Glutamatergic neuron (in vitro differentiated cells): ENCODE data around the gene CYFIP2. TPM values are rescaled to one million over a fixed set of nuclear protein-coding genes. Genes with fewer than 3 reads are reported as not detected.

ENCODE experiments used
- DNase-seq: peaks from one replicate; pipeline ENCODE4 v3.0.0; 2022
- H3K27ac Mint-ChIP-seq: one replicate; pipeline ENCODE4 v1.8.0; 2020; ENCODE audit warnings: mild to moderate bottlenecking, mixed read lengths, inconsistent platforms; ENCODE audit not compliant: unreplicated experiment
- H3K27me3 Mint-ChIP-seq: one replicate; pipeline ENCODE4 v1.8.0; 2020; ENCODE audit warnings: mild to moderate bottlenecking, moderate library complexity, mixed read lengths, inconsistent platforms; ENCODE audit not compliant: unreplicated experiment
- H3K36me3 Mint-ChIP-seq: one replicate; pipeline ENCODE4 v1.8.0; 2020; ENCODE audit warnings: mild to moderate bottlenecking, mixed read lengths, inconsistent platforms; ENCODE audit not compliant: unreplicated experiment
- H3K4me1 Mint-ChIP-seq: one replicate; pipeline ENCODE4 v1.8.0; 2020; ENCODE audit warnings: mild to moderate bottlenecking, low read depth, mixed read lengths, inconsistent platforms; ENCODE audit not compliant: unreplicated experiment
- H3K4me3 Mint-ChIP-seq: one replicate; pipeline ENCODE4 v1.8.0; 2020; ENCODE audit warnings: mild to moderate bottlenecking, mixed read lengths, inconsistent platforms; ENCODE audit not compliant: unreplicated experiment
- H3K9me3 Mint-ChIP-seq: one replicate; pipeline ENCODE4 v1.8.0; 2020; ENCODE audit warnings: mild to moderate bottlenecking, moderate library complexity, mixed read lengths, inconsistent platforms; ENCODE audit not compliant: unreplicated experiment
- total RNA-seq: library from RNA; stranded (reverse); fragmentation: NEBNext Ultra II Directional; extraction: Animal tissue kit (Norgen Biotek cat#: 25700); gene quantifications from one replicate; pipeline ENCODE4 v1.2.1, GENCODE V29; 2021; ENCODE audit not compliant: unreplicated experiment
- TF ChIP-seq, protein P1 (sequence below): fragments of 200-600 bp; sonication (generic); IDR thresholded peaks from one replicate; pipeline ENCODE4 v1.5.0; 2021; ENCODE audit not compliant: partially characterized antibody, unreplicated experiment

The CYFIP2 gene
- total RNA-seq, 1 donor from 2014 or later = 120 TPM

DNA sequence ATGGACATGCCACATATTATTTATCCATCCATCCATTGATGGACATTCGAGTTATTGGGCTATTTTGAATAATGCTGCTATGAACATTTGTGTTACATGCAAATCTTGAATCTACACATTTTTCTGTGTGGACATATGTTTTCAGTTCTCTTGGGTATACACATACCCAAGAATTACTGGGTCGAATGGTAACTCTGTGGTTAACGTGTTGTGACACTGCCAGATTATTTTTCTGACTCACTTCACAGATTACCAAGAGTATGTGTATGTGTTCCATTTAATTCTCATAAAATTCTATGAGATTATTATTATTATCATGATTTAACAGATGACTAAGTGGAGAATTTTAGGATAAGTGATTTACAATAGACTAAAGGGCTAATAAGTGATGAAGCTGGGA, 26.7 kb downstream of the CYFIP2 start:
- TF ChIP-seq, protein P1, sequence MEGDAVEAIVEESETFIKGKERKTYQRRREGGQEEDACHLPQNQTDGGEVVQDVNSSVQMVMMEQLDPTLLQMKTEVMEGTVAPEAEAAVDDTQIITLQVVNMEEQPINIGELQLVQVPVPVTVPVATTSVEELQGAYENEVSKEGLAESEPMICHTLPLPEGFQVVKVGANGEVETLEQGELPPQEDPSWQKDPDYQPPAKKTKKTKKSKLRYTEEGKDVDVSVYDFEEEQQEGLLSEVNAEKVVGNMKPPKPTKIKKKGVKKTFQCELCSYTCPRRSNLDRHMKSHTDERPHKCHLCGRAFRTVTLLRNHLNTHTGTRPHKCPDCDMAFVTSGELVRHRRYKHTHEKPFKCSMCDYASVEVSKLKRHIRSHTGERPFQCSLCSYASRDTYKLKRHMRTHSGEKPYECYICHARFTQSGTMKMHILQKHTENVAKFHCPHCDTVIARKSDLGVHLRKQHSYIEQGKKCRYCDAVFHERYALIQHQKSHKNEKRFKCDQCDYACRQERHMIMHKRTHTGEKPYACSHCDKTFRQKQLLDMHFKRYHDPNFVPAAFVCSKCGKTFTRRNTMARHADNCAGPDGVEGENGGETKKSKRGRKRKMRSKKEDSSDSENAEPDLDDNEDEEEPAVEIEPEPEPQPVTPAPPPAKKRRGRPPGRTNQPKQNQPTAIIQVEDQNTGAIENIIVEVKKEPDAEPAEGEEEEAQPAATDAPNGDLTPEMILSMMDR = no peak

DNA sequence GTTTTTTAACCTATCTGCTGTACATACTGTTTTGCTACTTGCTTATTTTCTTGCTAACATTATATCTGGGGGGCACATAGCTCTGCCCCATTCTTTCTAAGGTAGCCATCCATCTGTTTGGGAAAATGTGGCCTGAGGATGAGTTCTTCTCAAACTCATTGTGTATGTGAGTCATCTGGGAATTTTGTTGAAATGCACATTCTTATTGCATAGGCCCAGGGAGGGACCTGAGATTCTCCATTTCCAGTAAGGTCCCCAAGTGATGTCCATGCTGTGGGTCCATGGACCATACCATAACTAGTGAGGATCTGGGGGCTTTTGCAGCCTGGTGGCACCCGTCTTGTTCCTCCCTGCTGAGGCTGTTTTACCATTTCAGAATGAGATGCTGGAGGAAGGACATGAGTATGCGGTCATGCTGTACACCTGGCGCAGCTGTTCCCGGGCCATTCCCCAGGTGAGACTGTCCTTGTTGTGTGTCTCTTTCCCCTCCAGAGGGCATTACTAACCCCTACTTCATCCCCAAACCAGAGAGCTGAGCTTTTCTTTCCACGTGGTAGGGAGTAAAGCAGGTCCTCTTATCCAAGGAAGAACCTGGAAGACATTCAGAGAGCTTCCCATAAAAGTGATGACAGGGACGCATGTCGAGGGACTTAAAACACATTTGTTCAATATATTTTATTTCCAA, 28.6 kb downstream of the CYFIP2 start:
- no peak overlapping the region for H3K27ac Mint-ChIP-seq
- H3K27me3 Mint-ChIP-seq = no peaks in the 10 kb centered on the region
- no peak for DNase-seq
- no peak overlapping the region for H3K4me3 Mint-ChIP-seq
- no peaks in the 10 kb centered on the region for H3K4me1 Mint-ChIP-seq
- TF ChIP-seq, protein P1 = no peak
- no peaks in the 10 kb centered on the region for H3K9me3 Mint-ChIP-seq
- H3K36me3 Mint-ChIP-seq = peaks cover 3% of the 10 kb centered on the region

More for the DNA sequence above, 26.7 kb downstream of the CYFIP2 start:
- DNase-seq = no peak
- H3K27me3 Mint-ChIP-seq = no peaks in the 10 kb centered on the region
- no peaks in the 10 kb centered on the region for H3K9me3 Mint-ChIP-seq
- H3K4me3 Mint-ChIP-seq = no peak overlapping the region
- no peaks in the 10 kb centered on the region for H3K4me1 Mint-ChIP-seq
- H3K36me3 Mint-ChIP-seq = no peaks in the 10 kb centered on the region
- no peak overlapping the region for H3K27ac Mint-ChIP-seq

DNA sequence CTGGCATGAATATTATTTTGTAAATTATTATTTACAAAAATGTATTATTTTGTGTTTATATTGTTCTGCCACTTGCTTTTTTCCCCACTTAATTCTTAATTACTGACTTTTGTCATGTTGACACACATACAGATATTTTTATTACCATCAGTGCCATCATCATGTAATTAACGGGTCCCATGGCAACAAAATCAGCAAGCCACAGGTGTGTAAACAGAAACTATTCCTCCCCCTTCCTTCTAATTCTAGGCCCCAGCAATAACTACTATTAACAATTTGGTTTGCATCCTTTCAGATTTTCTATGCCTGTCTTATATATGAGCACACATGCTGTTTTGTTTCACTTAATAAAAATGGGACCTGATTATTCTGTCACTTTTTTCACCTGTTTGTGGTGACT, 29.3 kb downstream of the CYFIP2 start:
- peaks cover 3% of the 10 kb centered on the region for H3K36me3 Mint-ChIP-seq
- H3K4me1 Mint-ChIP-seq = no peaks in the 10 kb centered on the region
- H3K9me3 Mint-ChIP-seq = no peaks in the 10 kb centered on the region
- H3K27me3 Mint-ChIP-seq = no peaks in the 10 kb centered on the region
- no peak overlapping the region for H3K4me3 Mint-ChIP-seq
- TF ChIP-seq, protein P1 = no peak
- H3K27ac Mint-ChIP-seq = no peak overlapping the region
- DNase-seq = no peak

DNA sequence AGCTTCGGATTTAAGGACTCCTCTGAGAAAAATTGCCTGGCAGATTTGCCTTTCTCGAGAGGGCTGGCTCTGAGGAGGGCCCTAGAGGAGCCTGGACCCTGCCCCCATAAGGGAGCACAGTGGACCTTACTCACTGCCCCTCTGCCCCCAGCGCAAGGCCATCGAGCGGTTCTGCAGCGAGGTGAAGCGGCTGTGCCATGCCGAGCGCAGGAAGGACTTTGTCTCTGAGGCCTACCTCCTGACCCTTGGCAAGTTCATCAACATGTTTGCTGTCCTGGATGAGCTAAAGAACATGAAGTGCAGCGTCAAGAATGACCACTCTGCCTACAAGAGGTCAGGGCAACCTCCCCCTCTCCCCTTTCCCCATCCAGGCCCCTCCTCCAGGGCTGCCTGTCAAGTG, 34.6 kb downstream of the CYFIP2 start:
- TF ChIP-seq, protein P1 = no peak

DNA sequence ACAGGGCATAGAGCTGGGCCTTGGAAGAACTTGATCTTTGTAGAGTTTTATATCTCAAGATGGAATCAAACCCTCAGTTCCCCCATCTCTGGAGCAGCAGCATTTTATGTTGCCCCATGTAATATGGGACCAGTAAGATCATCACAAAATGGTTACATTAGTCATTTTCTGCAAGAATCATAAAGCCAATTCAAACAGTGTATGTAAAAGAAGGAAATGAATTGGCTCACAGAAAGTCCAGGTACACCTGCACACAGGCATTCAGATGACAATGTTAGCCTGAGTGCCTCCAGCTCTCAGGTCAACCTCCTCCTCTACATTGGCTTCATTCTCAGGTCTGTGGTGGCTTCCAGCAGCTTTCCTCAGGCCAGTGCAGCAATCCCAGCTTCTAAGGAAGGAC, 35.1 kb downstream of the CYFIP2 start:
- Mint-ChIP-seq H3K36me3 (peaks cover 3% of the 10 kb centered on the region), H3K4me3 (no peak overlapping the region), H3K27ac (no peak overlapping the region), H3K9me3 (peaks cover 1% of the 10 kb centered on the region), H3K27me3 (no peaks in the 10 kb centered on the region), H3K4me1 (no peaks in the 10 kb centered on the region)
- TF ChIP-seq, protein P1 = no peak
- no peak for DNase-seq

More for the DNA sequence above, 34.6 kb downstream of the CYFIP2 start:
- Mint-ChIP-seq H3K36me3 (peaks cover 3% of the 10 kb centered on the region), H3K27me3 (no peaks in the 10 kb centered on the region), H3K4me1 (no peaks in the 10 kb centered on the region), H3K9me3 (peaks cover 1% of the 10 kb centered on the region), H3K27ac (no peak overlapping the region), H3K4me3 (no peak overlapping the region)
- DNase-seq = no peak
